ENCODE measurements around the gene SPSB1.
A peak's percentile ranks its signal among the peaks of the same experiment; 100 is the strongest.
"Not testable (repeated sequence)": the region's sequence is repeated elsewhere in the genome, so short reads cannot be mapped to it uniquely, and the experiment has no call there.

SPSB1 gene

DNA sequence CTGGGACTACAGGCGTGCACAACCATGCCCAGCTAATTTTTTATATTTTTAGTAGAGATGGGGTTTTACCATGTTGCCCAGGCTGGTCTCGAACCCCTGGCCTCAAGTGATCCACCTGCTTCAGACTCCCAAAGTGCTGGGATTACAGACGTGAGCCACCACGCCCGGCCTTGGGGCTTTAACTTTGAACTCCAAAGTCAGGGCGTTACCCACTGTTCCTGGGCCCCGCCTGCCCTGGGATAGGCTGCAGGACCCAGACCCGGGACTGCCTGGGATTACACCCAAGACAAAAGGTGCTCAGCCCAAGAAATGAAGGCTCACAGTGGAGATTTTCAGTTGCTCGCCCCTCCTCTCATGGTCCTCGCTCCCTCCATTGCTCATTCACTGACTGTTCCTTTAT lies 92.7 kb downstream of the SPSB1 start:
- 96% methylated on average over 7 of the region's 10 CpGs for WGBS (ENCODE audit: insufficient coverage)
- H3K36me3 ChIP-seq (ENCODE audit: control insufficient read depth in 4 of 4, insufficient read depth in 4 of 4, low read length in 3 of 4); POLR2A ChIA-PET; H3K4me1 ChIP-seq (ENCODE audit: control extremely low read depth in 1 of 4, control insufficient read depth in 4 of 4, insufficient read depth in 4 of 4, low read length in 3 of 4); H3K27ac ChIP-seq (ENCODE audit: insufficient read depth in 1 of 2, low read depth in 1 of 2, low read length in 2 of 2, poor library complexity in 1 of 2, severe bottlenecking in 2 of 2); H3K27me3 ChIP-seq (replicated peaks in 2 of 5; ENCODE audit: control insufficient read depth in 4 of 5, insufficient read depth in 5 of 5, low read length in 4 of 5); DNase-seq; H3K9me3 ChIP-seq (ENCODE audit: control extremely low read depth in 1 of 5, control insufficient read depth in 4 of 5, insufficient read depth in 2 of 5, low read depth in 1 of 5, low read length in 4 of 5); H3K4me3 ChIP-seq (ENCODE audit: control insufficient read depth in 1 of 7, extremely low read depth in 1 of 7, insufficient read depth in 4 of 7, low read depth in 2 of 7, low read length in 6 of 7): not testable (repeated sequence)
- CTCF ChIA-PET, result interaction anchor here (1.5 kb wide), 1 partner anchor 111 kb away, joined by 3 read pairs; no protein-coding TSS in a partner anchor

DNA sequence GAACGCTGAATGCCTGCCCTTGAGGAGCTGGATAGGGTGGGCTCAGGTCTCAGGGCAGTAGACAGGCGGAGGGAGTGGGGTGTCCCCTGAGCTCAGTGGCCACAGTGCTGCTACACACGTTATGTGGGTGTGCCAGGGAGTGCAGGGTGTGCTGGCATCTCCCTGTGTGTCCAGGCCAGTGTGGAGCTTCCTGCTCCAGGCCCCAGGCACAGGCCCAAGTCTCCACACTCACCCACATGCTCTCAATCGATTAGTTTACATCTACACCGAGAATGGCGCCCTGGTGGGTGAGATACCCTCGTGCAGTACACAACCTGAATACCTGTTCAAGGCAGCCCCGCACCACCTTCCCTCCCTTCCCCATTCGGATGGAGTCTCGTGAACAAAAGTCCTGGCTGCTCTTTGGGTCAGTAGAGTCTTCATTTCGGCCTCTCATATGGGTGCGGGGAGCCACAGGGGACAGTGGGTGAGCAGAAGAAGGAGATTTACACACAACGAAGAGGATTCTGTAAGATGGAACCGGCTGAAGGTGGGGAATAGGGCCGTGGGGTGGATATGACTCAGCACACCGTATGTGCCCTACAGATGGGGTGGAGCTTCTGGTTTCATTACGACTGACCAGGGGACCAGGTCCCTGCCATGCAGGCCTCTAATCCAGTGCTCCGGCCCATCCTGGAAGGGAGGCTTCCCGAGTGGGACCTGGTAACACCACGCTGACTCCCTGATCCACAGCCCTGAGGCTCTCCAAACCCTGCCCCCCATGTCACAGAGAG lies 93.3 kb downstream of the SPSB1 start:
- Histone ChIP-seq H3K4me1 (ENCODE audit: control extremely low read depth in 1 of 4, control insufficient read depth in 4 of 4, insufficient read depth in 4 of 4, low read length in 3 of 4) (peaks cover 0 to 8% (median 3%) of the 10 kb centered on the region in 4 experiments), H3K36me3 (ENCODE audit: control insufficient read depth in 4 of 4, insufficient read depth in 4 of 4, low read length in 3 of 4) (no peaks in the 10 kb centered on the region), H3K27ac (ENCODE audit: insufficient read depth in 1 of 2, low read depth in 1 of 2, low read length in 2 of 2, poor library complexity in 1 of 2, severe bottlenecking in 2 of 2) (no peak overlapping the region), H3K27me3 (replicated peaks in 2 of 5; ENCODE audit: control insufficient read depth in 4 of 5, insufficient read depth in 5 of 5, low read length in 4 of 5) (peaks cover 0 to 1% (median 0%) of the 10 kb centered on the region in 5 experiments), H3K9me3 (ENCODE audit: control extremely low read depth in 1 of 5, control insufficient read depth in 4 of 5, insufficient read depth in 2 of 5, low read depth in 1 of 5, low read length in 4 of 5) (no peaks in the 10 kb centered on the region), H3K4me3 (ENCODE audit: control insufficient read depth in 1 of 7, extremely low read depth in 1 of 7, insufficient read depth in 4 of 7, low read depth in 2 of 7, low read length in 6 of 7) (no peak overlapping the region)
- WGBS (ENCODE audit: insufficient coverage), result 84% methylated on average over 12 of the region's 20 CpGs
- ChIA-PET CTCF (interaction anchor here (1.4 to 1.5 kb wide), 2 partner anchors 11 to 110 kb away, joined by 3 read pairs; no protein-coding TSS in a partner anchor), POLR2A (no interaction called here)
- DNase-seq, result no peak

DNA sequence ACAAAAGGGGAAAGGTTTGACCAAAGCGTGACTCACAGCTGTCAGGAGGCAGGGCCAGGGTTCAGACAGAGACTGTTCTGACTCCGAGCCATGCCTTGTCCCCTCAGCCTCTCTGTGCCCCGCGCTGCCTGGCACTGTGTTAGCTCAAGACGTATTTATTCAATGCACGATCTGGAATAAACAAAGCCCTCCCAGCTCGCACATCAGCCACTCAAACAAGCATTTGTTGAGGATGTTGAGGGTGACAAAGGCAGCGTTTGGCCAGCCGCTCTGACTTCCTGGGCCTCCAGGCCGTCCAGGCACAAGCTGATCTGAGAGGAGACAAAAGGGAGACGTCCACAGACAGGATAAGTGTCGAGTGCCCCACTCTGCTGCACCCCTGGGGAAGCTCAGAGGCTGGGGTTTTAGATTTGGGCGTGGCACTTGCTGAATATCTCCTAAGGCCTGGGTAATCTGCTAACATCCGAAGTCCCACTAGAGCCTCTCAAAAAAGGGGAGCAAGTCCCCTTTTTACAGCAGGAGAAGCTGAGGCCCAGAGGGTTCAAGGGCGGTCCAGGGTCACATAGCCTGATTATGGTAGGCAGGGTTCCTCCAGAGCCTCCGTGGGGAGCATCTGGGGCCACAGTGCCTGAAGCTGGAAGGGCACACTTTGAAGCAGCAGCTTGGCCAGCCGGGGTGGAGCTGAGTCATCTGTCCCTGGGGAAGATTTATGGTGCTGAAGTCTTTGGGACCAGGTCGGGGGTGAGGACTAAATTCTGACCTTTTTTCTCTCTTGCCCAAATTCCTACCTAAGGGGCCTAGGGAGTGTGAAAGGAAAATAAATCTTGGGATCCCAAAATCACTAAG lies 95.9 kb downstream of the SPSB1 start:
- no peaks in the 10 kb centered on the region for H3K27me3 ChIP-seq (replicated peaks in 2 of 5; ENCODE audit: control insufficient read depth in 4 of 5, insufficient read depth in 5 of 5, low read length in 4 of 5)
- ChIA-PET CTCF (interaction anchor here (0.6 to 0.8 kb wide), 2 partner anchors 30 to 527 kb away, joined by 3 read pairs; no protein-coding TSS in a partner anchor), POLR2A (interaction anchor here (1.6 kb wide), 1 partner anchor 10 kb away, joined by 5 read pairs; no protein-coding TSS in a partner anchor)
- 79% methylated on average over 18 of the region's 18 CpGs for WGBS (ENCODE audit: insufficient coverage)
- no peaks in the 10 kb centered on the region for H3K36me3 ChIP-seq (ENCODE audit: control insufficient read depth in 4 of 4, insufficient read depth in 4 of 4, low read length in 3 of 4)
- H3K4me3 ChIP-seq (ENCODE audit: control insufficient read depth in 1 of 7, extremely low read depth in 1 of 7, insufficient read depth in 4 of 7, low read depth in 2 of 7, low read length in 6 of 7), result no peak overlapping the region
- H3K27ac ChIP-seq (ENCODE audit: insufficient read depth in 1 of 2, low read depth in 1 of 2, low read length in 2 of 2, poor library complexity in 1 of 2, severe bottlenecking in 2 of 2), result no peak overlapping the region
- DNase-seq, result peak in 2 of 3 donors; percentile 40 to 44
- H3K4me1 ChIP-seq (ENCODE audit: control extremely low read depth in 1 of 4, control insufficient read depth in 4 of 4, insufficient read depth in 4 of 4, low read length in 3 of 4), result peaks cover 0 to 8% (median 3%) of the 10 kb centered on the region in 4 experiments
- H3K9me3 ChIP-seq (ENCODE audit: control extremely low read depth in 1 of 5, control insufficient read depth in 4 of 5, insufficient read depth in 2 of 5, low read depth in 1 of 5, low read length in 4 of 5), result no peaks in the 10 kb centered on the region

DNA sequence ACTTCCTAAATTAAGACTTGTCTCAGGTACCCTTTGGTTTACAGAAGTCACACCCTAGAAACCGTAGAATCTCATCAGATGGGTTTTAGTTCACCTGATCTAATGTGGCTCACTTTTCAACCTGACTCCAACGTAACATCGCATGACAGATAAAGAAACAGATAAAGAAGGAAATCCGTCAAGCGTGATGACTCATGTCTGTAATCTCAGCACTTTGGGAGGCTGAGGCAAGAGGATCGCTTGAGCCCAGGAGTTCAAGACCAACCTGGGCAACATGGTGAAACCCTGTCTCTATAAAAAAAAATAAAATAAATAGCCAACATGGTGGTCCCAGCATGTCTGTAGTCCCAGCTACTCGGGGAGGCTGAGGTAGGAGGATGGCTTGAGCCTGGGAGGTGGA lies 97.3 kb downstream of the SPSB1 start:
- Histone ChIP-seq H3K9me3 (ENCODE audit: control extremely low read depth in 1 of 5, control insufficient read depth in 4 of 5, insufficient read depth in 2 of 5, low read depth in 1 of 5, low read length in 4 of 5) (peaks cover 0 to 2% (median 0%) of the 10 kb centered on the region in 5 experiments), H3K4me3 (ENCODE audit: control insufficient read depth in 1 of 7, extremely low read depth in 1 of 7, insufficient read depth in 4 of 7, low read depth in 2 of 7, low read length in 6 of 7) (no peak overlapping the region), H3K36me3 (ENCODE audit: control insufficient read depth in 4 of 4, insufficient read depth in 4 of 4, low read length in 3 of 4) (no peaks in the 10 kb centered on the region), H3K27me3 (replicated peaks in 2 of 5; ENCODE audit: control insufficient read depth in 4 of 5, insufficient read depth in 5 of 5, low read length in 4 of 5) (no peaks in the 10 kb centered on the region), H3K27ac (ENCODE audit: insufficient read depth in 1 of 2, low read depth in 1 of 2, low read length in 2 of 2, poor library complexity in 1 of 2, severe bottlenecking in 2 of 2) (no peak overlapping the region), H3K4me1 (ENCODE audit: control extremely low read depth in 1 of 4, control insufficient read depth in 4 of 4, insufficient read depth in 4 of 4, low read length in 3 of 4) (peaks cover 0 to 8% (median 3%) of the 10 kb centered on the region in 4 experiments)
- 98% methylated on average over 7 of the region's 7 CpGs for WGBS (ENCODE audit: insufficient coverage)
- no peak for DNase-seq
- POLR2A ChIA-PET, result interaction anchor here (1.6 kb wide), 1 partner anchor 8 kb away, joined by 5 read pairs; no protein-coding TSS in a partner anchor
- CTCF ChIA-PET, result no interaction called here

DNA sequence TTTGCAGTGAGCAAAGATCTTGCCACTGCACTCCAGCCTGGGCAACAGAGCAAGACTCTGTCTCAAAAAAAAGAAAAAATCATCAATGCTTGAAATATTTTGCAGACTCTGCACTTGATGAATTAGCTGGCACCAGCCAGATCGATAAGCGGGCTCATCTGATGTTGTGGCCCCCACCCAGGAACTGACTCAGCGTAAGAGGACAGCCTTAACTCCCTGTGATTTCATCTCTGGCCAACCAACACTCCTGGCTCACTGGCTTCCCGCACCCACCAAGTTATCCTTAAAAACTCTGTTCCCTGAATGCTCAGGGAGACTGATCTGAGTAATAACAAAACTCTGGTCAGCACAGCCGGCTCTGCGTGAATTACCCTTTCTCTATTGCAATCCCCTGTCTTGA lies 98.9 kb downstream of the SPSB1 start:
- Histone ChIP-seq H3K27me3 (replicated peaks in 2 of 5; ENCODE audit: control insufficient read depth in 4 of 5, insufficient read depth in 5 of 5, low read length in 4 of 5) (no peaks in the 10 kb centered on the region), H3K9me3 (ENCODE audit: control extremely low read depth in 1 of 5, control insufficient read depth in 4 of 5, insufficient read depth in 2 of 5, low read depth in 1 of 5, low read length in 4 of 5) (peaks cover 0 to 4% (median 0%) of the 10 kb centered on the region in 5 experiments), H3K4me3 (ENCODE audit: control insufficient read depth in 1 of 7, extremely low read depth in 1 of 7, insufficient read depth in 4 of 7, low read depth in 2 of 7, low read length in 6 of 7) (no peak overlapping the region), H3K27ac (ENCODE audit: insufficient read depth in 1 of 2, low read depth in 1 of 2, low read length in 2 of 2, poor library complexity in 1 of 2, severe bottlenecking in 2 of 2) (no peak overlapping the region), H3K36me3 (ENCODE audit: control insufficient read depth in 4 of 4, insufficient read depth in 4 of 4, low read length in 3 of 4) (no peaks in the 10 kb centered on the region), H3K4me1 (ENCODE audit: control extremely low read depth in 1 of 4, control insufficient read depth in 4 of 4, insufficient read depth in 4 of 4, low read length in 3 of 4) (peaks cover 0 to 7% (median 3%) of the 10 kb centered on the region in 4 experiments)
- POLR2A ChIA-PET, result no interaction called here
- CTCF ChIA-PET, result interaction anchor here (1.4 kb wide), 1 partner anchor 35 kb away, joined by 3 read pairs; no protein-coding TSS in a partner anchor
- no peak for DNase-seq
- WGBS (ENCODE audit: insufficient coverage), result 96% methylated on average over 4 of the region's 6 CpGs

DNA sequence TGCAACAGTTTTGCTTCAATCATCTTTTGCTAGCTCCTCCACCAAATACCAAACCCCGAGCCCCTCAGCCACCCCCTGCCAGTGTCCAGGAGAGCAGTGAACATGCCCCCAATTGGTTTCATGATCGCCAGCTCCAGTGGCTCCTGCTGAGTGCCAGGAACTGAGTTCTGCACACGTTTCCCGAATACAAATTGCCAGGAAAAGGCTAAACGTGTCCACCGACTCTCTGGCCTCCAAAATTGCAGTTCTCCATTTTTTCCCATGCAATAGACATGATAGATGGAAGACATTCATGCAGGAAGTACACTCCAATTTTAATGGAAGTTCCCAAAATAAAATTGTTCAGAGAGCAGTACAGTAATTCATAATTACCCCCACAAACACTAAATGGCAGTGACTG lies 101.3 kb downstream of the SPSB1 start:
- Histone ChIP-seq H3K27me3 (replicated peaks in 2 of 5; ENCODE audit: control insufficient read depth in 4 of 5, insufficient read depth in 5 of 5, low read length in 4 of 5) (no peaks in the 10 kb centered on the region), H3K4me3 (ENCODE audit: control insufficient read depth in 1 of 7, extremely low read depth in 1 of 7, insufficient read depth in 4 of 7, low read depth in 2 of 7, low read length in 6 of 7) (no peak overlapping the region), H3K4me1 (ENCODE audit: control extremely low read depth in 1 of 4, control insufficient read depth in 4 of 4, insufficient read depth in 4 of 4, low read length in 3 of 4) (peaks cover 0 to 24% (median 18%) of the 10 kb centered on the region in 4 experiments), H3K27ac (ENCODE audit: insufficient read depth in 1 of 2, low read depth in 1 of 2, low read length in 2 of 2, poor library complexity in 1 of 2, severe bottlenecking in 2 of 2) (no peak overlapping the region), H3K9me3 (ENCODE audit: control extremely low read depth in 1 of 5, control insufficient read depth in 4 of 5, insufficient read depth in 2 of 5, low read depth in 1 of 5, low read length in 4 of 5) (peaks cover 0 to 4% (median 0%) of the 10 kb centered on the region in 5 experiments), H3K36me3 (ENCODE audit: control insufficient read depth in 4 of 4, insufficient read depth in 4 of 4, low read length in 3 of 4) (no peaks in the 10 kb centered on the region)
- WGBS (ENCODE audit: insufficient coverage), result 23% methylated on average over 3 of the region's 6 CpGs
- POLR2A ChIA-PET, result no interaction called here
- CTCF ChIA-PET, result interaction anchor here (1.6 kb wide), 1 partner anchor 30 kb away, joined by 5 read pairs; no protein-coding TSS in a partner anchor
- DNase-seq, result no peak
